Caco-2 (cell line): ENCODE data around the gene GIT2. TPM values are rescaled to one million over a fixed set of nuclear protein-coding genes. Genes with fewer than 3 reads are reported as not detected.

Source experiments
- BruUV-seq: library from RNA; stranded (reverse); fragments of 400-500 nt; replicated peaks from 2 replicates; lab custom pipeline; 2021; lab: Mats Ljungman, UMichigan
- CTCF ChIA-PET: fragments of 300-600 bp; sonication (Branson Sonifier 250); formaldehyde crosslinking; loops from one replicate; lab custom pipeline; 2022; ENCODE audit warnings: antibody characterized with exemption; lab: Charles Lee
- POLR2A ChIA-PET: fragments of 300-600 bp; sonication (Branson Sonifier 250); formaldehyde crosslinking; loops from one replicate; lab custom pipeline; 2022; ENCODE audit warnings: antibody characterized with exemption; lab: Charles Lee
- DNase-seq, 2 experiments: peaks; one replicate each; pipeline versions ENCODE4 v3.0.0 to v3.0.0-alpha.2; 2020 to 2022
- H3K27me3 ChIP-seq: replicated peaks from 2 replicates; pipeline ENCODE4 v1.6.0; 2011; ENCODE audit warnings: low read length; ENCODE audit not compliant: control insufficient read depth, insufficient read depth
- H3K36me3 ChIP-seq: 2 replicates; pipeline ENCODE4 v1.5.1; 2011; ENCODE audit warnings: low read length; ENCODE audit not compliant: control insufficient read depth, insufficient read depth
- H3K4me1 ChIP-seq: fragments of 250-450 bp; sonication (Bioruptor Pico); 2 replicates; pipeline ENCODE4 v1.5.1; 2020; ENCODE audit warnings: mild to moderate bottlenecking
- H3K4me3 ChIP-seq: 2 replicates; pipeline ENCODE4 v1.5.1; 2011; ENCODE audit warnings: low read depth, mild to moderate bottlenecking, control low read depth, low read length
- H3K9me3 ChIP-seq: fragments of 250-450 bp; sonication (Bioruptor Pico); 2 replicates; pipeline ENCODE4 v1.5.1; 2020; ENCODE audit warnings: mild to moderate bottlenecking, moderate library complexity
- H3K27ac Mint-ChIP-seq: one replicate; pipeline ENCODE4 v1.8.0; 2022; ENCODE audit warnings: mixed read lengths; ENCODE audit not compliant: unreplicated experiment
- H3K27me3 Mint-ChIP-seq: one replicate; pipeline ENCODE4 v1.8.0; 2022; ENCODE audit warnings: mixed read lengths; ENCODE audit not compliant: insufficient read depth, unreplicated experiment
- H3K36me3 Mint-ChIP-seq: one replicate; pipeline ENCODE4 v1.8.0; 2022; ENCODE audit warnings: mild to moderate bottlenecking, mixed read lengths; ENCODE audit not compliant: insufficient read depth, unreplicated experiment
- H3K4me1 Mint-ChIP-seq: one replicate; pipeline ENCODE4 v1.8.0; 2022; ENCODE audit warnings: low read depth, mixed read lengths; ENCODE audit not compliant: unreplicated experiment
- H3K4me3 Mint-ChIP-seq: one replicate; pipeline ENCODE4 v1.8.0; 2022; ENCODE audit warnings: mild to moderate bottlenecking, moderate library complexity, mixed read lengths; ENCODE audit not compliant: unreplicated experiment
- H3K9me3 Mint-ChIP-seq: one replicate; pipeline ENCODE4 v1.8.0; 2022; ENCODE audit warnings: mixed read lengths; ENCODE audit not compliant: unreplicated experiment
- CTCF ChIP-seq, 2 experiments: fragments of 200-600 bp in 1 of 2; IDR thresholded peaks; 1 replicate in 1 of 2; 2 replicates in 1 of 2; pipeline versions ENCODE4 v1.5.1 to v1.8.0; 2011 to 2022; ENCODE audit warnings: antibody characterized with exemption in 1 of 2, control low read depth in 1 of 2, inconsistent platforms in 1 of 2, low read depth in 1 of 2, low read length in 1 of 2, mild to moderate bottlenecking in 1 of 2, moderate library complexity in 1 of 2; ENCODE audit not compliant: insufficient read depth in 1 of 2, severe bottlenecking in 1 of 2, unreplicated experiment in 1 of 2
- intact Hi-C: fragments of 100-400 bp; cut with micrococcal nuclease; formaldehyde crosslinking; loops from one replicate; pipeline ENCODE4 v1.10.0; 2022; ENCODE audit not compliant: unreplicated experiment
- total RNA-seq: library from RNA; stranded (reverse); gene quantifications from 2 replicates; pipeline ENCODE4 v1.2.3, GENCODE V29; 2022

Gene GIT2
- total RNA-seq, 1 experiment from 2014 or later, result 29.3 TPM

GRCh38 chr12:109951751-109952150 is 44.4 kb downstream of the GIT2 start:
- no peak overlapping the region for H3K4me3 Mint-ChIP-seq
- peaks cover 43% of the 10 kb centered on the region for H3K36me3 Mint-ChIP-seq
- H3K27ac Mint-ChIP-seq, result no peak overlapping the region
- Histone ChIP-seq H3K27me3 (no peaks in the 10 kb centered on the region), H3K4me1 (no peaks in the 10 kb centered on the region), H3K9me3 (no peaks in the 10 kb centered on the region), H3K4me3 (no peak overlapping the region), H3K36me3 (peaks cover 1% of the 10 kb centered on the region; the same call in 1 of the 2 replicates)
- POLR2A ChIA-PET, result no interaction called here
- H3K9me3 Mint-ChIP-seq, result no peaks in the 10 kb centered on the region
- DNase-seq, result no peak
- no peaks in the 10 kb centered on the region for H3K4me1 Mint-ChIP-seq
- no TSS peak for BruUV-seq
- intact Hi-C loops, result no loop called here
- TF ChIP-seq CTCF (IDR thresholded peaks at IDR 0.05; ENCODE audit: insufficient read depth in 1 of 2, low read depth in 1 of 2, low read length in 1 of 2, severe bottlenecking in 1 of 2, unreplicated experiment in 1 of 2), result no peak
- CTCF ChIA-PET, result no interaction called here
- H3K27me3 Mint-ChIP-seq, result no peaks in the 10 kb centered on the region

GRCh38 chr12:109951136-109951535 is 45.0 kb downstream of the GIT2 start:
- no peak for TF ChIP-seq CTCF (IDR thresholded peaks at IDR 0.05; ENCODE audit: insufficient read depth in 1 of 2, low read depth in 1 of 2, low read length in 1 of 2, severe bottlenecking in 1 of 2, unreplicated experiment in 1 of 2)
- intact Hi-C loops, result no loop called here
- POLR2A ChIA-PET, result no interaction called here
- Mint-ChIP-seq H3K9me3 (no peaks in the 10 kb centered on the region), H3K4me1 (no peaks in the 10 kb centered on the region), H3K27me3 (no peaks in the 10 kb centered on the region), H3K36me3 (peaks cover 43% of the 10 kb centered on the region), H3K27ac (no peak overlapping the region), H3K4me3 (no peak overlapping the region)
- CTCF ChIA-PET, result interaction anchor here (0.6 kb wide), 1 partner anchor 290 kb away, joined by 3 read pairs; no protein-coding TSS in a partner anchor
- BruUV-seq, result no TSS peak
- H3K27me3 ChIP-seq, result no peaks in the 10 kb centered on the region
- no peaks in the 10 kb centered on the region for H3K9me3 ChIP-seq
- no peaks in the 10 kb centered on the region for H3K4me1 ChIP-seq
- no peak overlapping the region for H3K4me3 ChIP-seq
- peaks cover 1% of the 10 kb centered on the region; the same call in 1 of the 2 replicates for H3K36me3 ChIP-seq
- no peak for DNase-seq

GRCh38 chr12:109950625-109951024 is 45.5 kb downstream of the GIT2 start:
- no TSS peak for BruUV-seq
- Histone ChIP-seq H3K36me3 (peaks cover 1% of the 10 kb centered on the region; the same call in 1 of the 2 replicates), H3K27me3 (no peaks in the 10 kb centered on the region), H3K4me1 (no peaks in the 10 kb centered on the region), H3K9me3 (no peaks in the 10 kb centered on the region), H3K4me3 (no peak overlapping the region)
- Mint-ChIP-seq H3K4me1 (no peaks in the 10 kb centered on the region), H3K27me3 (no peaks in the 10 kb centered on the region), H3K9me3 (no peaks in the 10 kb centered on the region), H3K27ac (no peak overlapping the region), H3K4me3 (no peak overlapping the region), H3K36me3 (peaks cover 43% of the 10 kb centered on the region)
- intact Hi-C loops, result no loop called here
- POLR2A ChIA-PET, result no interaction called here
- no peak for TF ChIP-seq CTCF (IDR thresholded peaks at IDR 0.05; ENCODE audit: insufficient read depth in 1 of 2, low read depth in 1 of 2, low read length in 1 of 2, severe bottlenecking in 1 of 2, unreplicated experiment in 1 of 2)
- CTCF ChIA-PET, result interaction anchor here (0.6 kb wide), 1 partner anchor 290 kb away, joined by 3 read pairs; no protein-coding TSS in a partner anchor
- no peak for DNase-seq
